Kidney (tissue), 14 donors: Measurements from ENCODE around the gene CCDC192. TPM values are rescaled to one million over a fixed set of nuclear protein-coding genes. Genes with fewer than 3 reads are reported as not detected.

Experiments
- DNase-seq, 5 donors: peaks; one replicate each; pipeline ENCODE4 v3.0.0-alpha.2; 2013 to 2020
- FAIRE-seq: peaks from 2 replicates; lab custom pipeline; 2012; peaks lifted over from hg19 to GRCh38; lab: Jason Lieb, UNC
- H3K27ac ChIP-seq, 2 donors: one replicate each; pipeline ENCODE4 v1.7.0; 2013; ENCODE audit warnings: low read depth in 2 of 2, low read length in 2 of 2, inconsistent platforms in 1 of 2
- H3K27me3 ChIP-seq: one replicate; pipeline ENCODE4 v1.7.1; 2013; ENCODE audit warnings: low read length, inconsistent platforms; ENCODE audit not compliant: control insufficient read depth, insufficient read depth
- H3K36me3 ChIP-seq, 3 donors: one replicate each; pipeline versions ENCODE4 v1.7.0 to v1.7.1; 2013; ENCODE audit warnings: low read length in 3 of 3, control low read depth in 1 of 3, inconsistent platforms in 1 of 3; ENCODE audit not compliant: insufficient read depth in 3 of 3, control insufficient read depth in 2 of 3
- H3K4me1 ChIP-seq, 3 donors: one replicate each; pipeline versions ENCODE4 v1.7.0 to v1.7.1; 2013; ENCODE audit warnings: low read length in 3 of 3, inconsistent platforms in 1 of 3, low read depth in 1 of 3; ENCODE audit not compliant: control insufficient read depth in 2 of 3, insufficient read depth in 2 of 3
- H3K4me3 ChIP-seq, 3 donors: one replicate each; pipeline versions ENCODE4 v1.7.0 to v1.8.1; 2013; ENCODE audit warnings: low read length in 3 of 3, control low read depth in 1 of 3, inconsistent platforms in 1 of 3
- H3K9ac ChIP-seq, 3 donors: one replicate each; pipeline versions ENCODE4 v1.7.0 to v1.7.1; 2013; ENCODE audit warnings: low read length in 3 of 3, control low read depth in 1 of 3, inconsistent platforms in 1 of 3
- H3K9me3 ChIP-seq, 3 donors: one replicate each; pipeline versions ENCODE4 v1.7.0 to v1.7.1; 2013; ENCODE audit warnings: low read length in 3 of 3, control low read depth in 1 of 3, inconsistent platforms in 1 of 3; ENCODE audit not compliant: control insufficient read depth in 2 of 3, insufficient read depth in 1 of 3
- CTCF ChIP-seq: IDR thresholded peaks from 3 replicates; pipeline ENCODE4 v1.5.1; 2012; ENCODE audit warnings: mild to moderate bottlenecking, moderate library complexity, borderline replicate concordance; ENCODE audit not compliant: insufficient read depth; ENCODE audit errors: extremely low read depth
- intact Hi-C: fragments of 100-400 bp; cut with DNase I; formaldehyde crosslinking; loops from one replicate; pipeline ENCODE4 v1.11.1; 2022
- polyA plus RNA-seq: library from polyadenylated mRNA; stranded (reverse); fragments of 350-450 nt; fragmentation: Illumina TruSeq; extraction: RNeasy Lipid Tissue Mini Kit (QIAGEN cat#74804); gene quantifications from one replicate; pipeline ENCODE4 v1.2.3, GENCODE V29; 2014; ENCODE audit warnings: low read depth, low replicate concordance; ENCODE audit not compliant: insufficient read depth
- total RNA-seq: library from RNA; stranded (reverse); fragmentation: NEBNext Ultra II Directional; extraction: Animal tissue kit (Norgen Biotek cat#: 25700); gene quantifications from one replicate; pipeline ENCODE4 v1.2.1, GENCODE V29; 2021
- donor health status: control.
- donor health status: control.
- donor health status: control.
- donor health status: control.
- donor health status: control.
- donor health status: DM: yes; HTN: yes; CAD: no.
- donor health status: Normal renal cell carcinoma (clear cell type).

The CCDC192 gene
- total and polyA plus RNA-seq, 2 donors from 2014 or later, result not detected

- H3K9me3 ChIP-seq, result no peaks in the 10 kb centered on the region
- DNase-seq (no peak), FAIRE-seq (no peak)
- H3K4me1 ChIP-seq, result no peaks in the 10 kb centered on the region
- no peak overlapping the region for H3K9ac ChIP-seq
- no peak overlapping the region for H3K4me3 ChIP-seq
- no peak overlapping the region for H3K27ac ChIP-seq
- intact Hi-C loops, result no loop called here
- no peaks in the 10 kb centered on the region for H3K36me3 ChIP-seq
- TF ChIP-seq CTCF, result no peak
- H3K27me3 ChIP-seq, result no peaks in the 10 kb centered on the region
Measured at GRCh38 chr5:127826011-127826410, 122.8 kb downstream of the CCDC192 start.

- no peak for FAIRE-seq
- Histone ChIP-seq H3K27ac (no peak overlapping the region), H3K36me3 (no peaks in the 10 kb centered on the region), H3K4me1 (no peaks in the 10 kb centered on the region), H3K9me3 (no peaks in the 10 kb centered on the region), H3K27me3 (no peaks in the 10 kb centered on the region), H3K4me3 (no peak overlapping the region), H3K9ac (no peak overlapping the region)
- no peak for TF ChIP-seq CTCF
- DNase-seq, result no peak
- intact Hi-C loops, result no loop called here
Measured at GRCh38 chr5:127827451-127827850, 124.3 kb downstream of the CCDC192 start.

GRCh38 chr5:127830157-127830556 is 127.0 kb downstream of the CCDC192 start:
- Histone ChIP-seq H3K4me3 (no peak overlapping the region), H3K27ac (no peak overlapping the region), H3K36me3 (no peaks in the 10 kb centered on the region), H3K27me3 (no peaks in the 10 kb centered on the region), H3K9ac (no peak overlapping the region), H3K9me3 (no peaks in the 10 kb centered on the region), H3K4me1 (no peaks in the 10 kb centered on the region)
- no peak for FAIRE-seq
- intact Hi-C loops, result no loop called here
- no peak for DNase-seq
- TF ChIP-seq CTCF, result no peak
